Measurements from ENCODE around the gene CHRD.

Gene CHRD

GRCh38 chr3:184351511-184352148 lies 28.2 kb upstream of the CHRD start:
- Histone ChIP-seq H3K4me3 (no peak overlapping the region), H3K27ac (no peak overlapping the region), H3K9me3 (ENCODE audit: low read depth, low read length) (no peaks in the 10 kb centered on the region), H3K9ac (ENCODE audit: insufficient read length) (no peak overlapping the region), H3K36me3 (ENCODE audit: insufficient read depth, low read length) (no peaks in the 10 kb centered on the region)
- TF ChIP-seq FOXP2 (optimal IDR thresholded peaks at IDR 0.05; ENCODE audit: control extremely low read depth, extremely low read length, insufficient read depth) (no peak), POLR2AphosphoS5 (IDR thresholded peaks at IDR 0.05; ENCODE audit: borderline replicate concordance, low read depth, low read length) (no peak), EZH2 (IDR thresholded peaks at IDR 0.05) (no peak)
- DNase-seq (ENCODE audit: low read depth, low spot score) = no peak

GRCh38 chr3:184352149-184352785 lies 27.6 kb upstream of the CHRD start:
- no peak for TF ChIP-seq FOXP2 (optimal IDR thresholded peaks at IDR 0.05; ENCODE audit: control extremely low read depth, extremely low read length, insufficient read depth)
- no peak for TF ChIP-seq EZH2 (IDR thresholded peaks at IDR 0.05)
- no peak; the same call in 1 of the 2 replicates for TF ChIP-seq POLR2AphosphoS5 (IDR thresholded peaks at IDR 0.05; ENCODE audit: borderline replicate concordance, low read depth, low read length)
- H3K9me3 ChIP-seq (ENCODE audit: low read depth, low read length) = no peaks in the 10 kb centered on the region
- no peak overlapping the region for H3K4me3 ChIP-seq
- no peak overlapping the region for H3K27ac ChIP-seq
- H3K36me3 ChIP-seq (ENCODE audit: insufficient read depth, low read length) = no peaks in the 10 kb centered on the region
- DNase-seq (ENCODE audit: low read depth, low spot score) = no peak
- no peak overlapping the region for H3K9ac ChIP-seq (ENCODE audit: insufficient read length)

GRCh38 chr3:184352897-184353545 lies 26.8 kb upstream of the CHRD start:
- Histone ChIP-seq H3K9ac (ENCODE audit: insufficient read length) (no peak overlapping the region), H3K27ac (no peak overlapping the region), H3K4me3 (no peak overlapping the region), H3K9me3 (ENCODE audit: low read depth, low read length) (no peaks in the 10 kb centered on the region), H3K36me3 (ENCODE audit: insufficient read depth, low read length) (no peaks in the 10 kb centered on the region)
- TF ChIP-seq EZH2 (IDR thresholded peaks at IDR 0.05) = no peak
- no peak; the same call in 1 of the 2 replicates for TF ChIP-seq POLR2AphosphoS5 (IDR thresholded peaks at IDR 0.05; ENCODE audit: borderline replicate concordance, low read depth, low read length)
- no peak for TF ChIP-seq FOXP2 (optimal IDR thresholded peaks at IDR 0.05; ENCODE audit: control extremely low read depth, extremely low read length, insufficient read depth)
- no peak for DNase-seq (ENCODE audit: low read depth, low spot score)

- no peak overlapping the region for H3K27ac ChIP-seq
- no peaks in the 10 kb centered on the region for H3K9me3 ChIP-seq (ENCODE audit: low read depth, low read length)
- no peak for DNase-seq (ENCODE audit: low read depth, low spot score)
- TF ChIP-seq POLR2AphosphoS5 (IDR thresholded peaks at IDR 0.05; ENCODE audit: borderline replicate concordance, low read depth, low read length) = no peak
- TF ChIP-seq FOXP2 (optimal IDR thresholded peaks at IDR 0.05; ENCODE audit: control extremely low read depth, extremely low read length, insufficient read depth) = no peak
- no peak for TF ChIP-seq EZH2 (IDR thresholded peaks at IDR 0.05)
- H3K4me3 ChIP-seq = no peak overlapping the region
- H3K9ac ChIP-seq (ENCODE audit: insufficient read length) = no peak overlapping the region
- H3K36me3 ChIP-seq (ENCODE audit: insufficient read depth, low read length) = no peaks in the 10 kb centered on the region; the same call in 1 of the 2 replicates
Measured at GRCh38 chr3:184353546-184353941, 26.3 kb upstream of the CHRD start.

- no peak for DNase-seq (ENCODE audit: low read depth, low spot score)
- no peaks in the 10 kb centered on the region; the same call in 1 of the 2 replicates for H3K36me3 ChIP-seq (ENCODE audit: insufficient read depth, low read length)
- no peaks in the 10 kb centered on the region for H3K9me3 ChIP-seq (ENCODE audit: low read depth, low read length)
- H3K9ac ChIP-seq (ENCODE audit: insufficient read length) = no peak overlapping the region
- H3K27ac ChIP-seq = no peak overlapping the region
- no peak overlapping the region for H3K4me3 ChIP-seq
- TF ChIP-seq EZH2 (IDR thresholded peaks at IDR 0.05) (no peak), POLR2AphosphoS5 (IDR thresholded peaks at IDR 0.05; ENCODE audit: borderline replicate concordance, low read depth, low read length) (no peak), FOXP2 (optimal IDR thresholded peaks at IDR 0.05; ENCODE audit: control extremely low read depth, extremely low read length, insufficient read depth) (no peak)
Measured at GRCh38 chr3:184354121-184354728, 25.6 kb upstream of the CHRD start.

GRCh38 chr3:184354754-184355153 lies 25.1 kb upstream of the CHRD start:
- no peaks in the 10 kb centered on the region; the same call in 1 of the 2 replicates for H3K36me3 ChIP-seq (ENCODE audit: insufficient read depth, low read length)
- H3K27ac ChIP-seq = no peak overlapping the region
- no peak for DNase-seq (ENCODE audit: low read depth, low spot score)
- no peak overlapping the region for H3K4me3 ChIP-seq
- H3K9me3 ChIP-seq (ENCODE audit: low read depth, low read length) = no peaks in the 10 kb centered on the region
- TF ChIP-seq FOXP2 (optimal IDR thresholded peaks at IDR 0.05; ENCODE audit: control extremely low read depth, extremely low read length, insufficient read depth) = no peak
- TF ChIP-seq EZH2 (IDR thresholded peaks at IDR 0.05) = no peak
- TF ChIP-seq POLR2AphosphoS5 (IDR thresholded peaks at IDR 0.05; ENCODE audit: borderline replicate concordance, low read depth, low read length) = no peak
- no peak overlapping the region for H3K9ac ChIP-seq (ENCODE audit: insufficient read length)

GRCh38 chr3:184355261-184356040 lies 24.4 kb upstream of the CHRD start:
- TF ChIP-seq FOXP2 (optimal IDR thresholded peaks at IDR 0.05; ENCODE audit: control extremely low read depth, extremely low read length, insufficient read depth) = no peak
- no peak for TF ChIP-seq EZH2 (IDR thresholded peaks at IDR 0.05)
- TF ChIP-seq POLR2AphosphoS5 (IDR thresholded peaks at IDR 0.05; ENCODE audit: borderline replicate concordance, low read depth, low read length) = no peak
- Histone ChIP-seq H3K9ac (ENCODE audit: insufficient read length) (no peak overlapping the region), H3K4me3 (no peak overlapping the region), H3K36me3 (ENCODE audit: insufficient read depth, low read length) (no peaks in the 10 kb centered on the region; the same call in 1 of the 2 replicates), H3K27ac (no peak overlapping the region), H3K9me3 (ENCODE audit: low read depth, low read length) (no peaks in the 10 kb centered on the region)
- no peak for DNase-seq (ENCODE audit: low read depth, low spot score)

Data from SK-N-MC (cell line).